ENCODE results near the gene CHPF2. TPM values are rescaled to one million over a fixed set of nuclear protein-coding genes. Genes with fewer than 3 reads are reported as not detected.

CHPF2 gene, protein sequence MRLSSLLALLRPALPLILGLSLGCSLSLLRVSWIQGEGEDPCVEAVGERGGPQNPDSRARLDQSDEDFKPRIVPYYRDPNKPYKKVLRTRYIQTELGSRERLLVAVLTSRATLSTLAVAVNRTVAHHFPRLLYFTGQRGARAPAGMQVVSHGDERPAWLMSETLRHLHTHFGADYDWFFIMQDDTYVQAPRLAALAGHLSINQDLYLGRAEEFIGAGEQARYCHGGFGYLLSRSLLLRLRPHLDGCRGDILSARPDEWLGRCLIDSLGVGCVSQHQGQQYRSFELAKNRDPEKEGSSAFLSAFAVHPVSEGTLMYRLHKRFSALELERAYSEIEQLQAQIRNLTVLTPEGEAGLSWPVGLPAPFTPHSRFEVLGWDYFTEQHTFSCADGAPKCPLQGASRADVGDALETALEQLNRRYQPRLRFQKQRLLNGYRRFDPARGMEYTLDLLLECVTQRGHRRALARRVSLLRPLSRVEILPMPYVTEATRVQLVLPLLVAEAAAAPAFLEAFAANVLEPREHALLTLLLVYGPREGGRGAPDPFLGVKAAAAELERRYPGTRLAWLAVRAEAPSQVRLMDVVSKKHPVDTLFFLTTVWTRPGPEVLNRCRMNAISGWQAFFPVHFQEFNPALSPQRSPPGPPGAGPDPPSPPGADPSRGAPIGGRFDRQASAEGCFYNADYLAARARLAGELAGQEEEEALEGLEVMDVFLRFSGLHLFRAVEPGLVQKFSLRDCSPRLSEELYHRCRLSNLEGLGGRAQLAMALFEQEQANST
- total RNA-seq: 10 to 100 TPM; 38.3 to 52.2 (median 41.5) TPM
- long read RNA-seq, donor 1, transcript CHPF2-201 (4 exons, 3,978 nt): major isoform, 43 of 67 reads
- long read RNA-seq, donor 1, partial matches to known transcripts: 15 of 67 reads
- long read RNA-seq, donor 1, other reads (novel, unspliced or antisense): 9 of 67 reads
- long read RNA-seq, donor 2, partial matches to known transcripts: 0 of 3 reads
- long read RNA-seq, donor 2, other reads (novel, unspliced or antisense): 1 of 3 reads

DNA sequence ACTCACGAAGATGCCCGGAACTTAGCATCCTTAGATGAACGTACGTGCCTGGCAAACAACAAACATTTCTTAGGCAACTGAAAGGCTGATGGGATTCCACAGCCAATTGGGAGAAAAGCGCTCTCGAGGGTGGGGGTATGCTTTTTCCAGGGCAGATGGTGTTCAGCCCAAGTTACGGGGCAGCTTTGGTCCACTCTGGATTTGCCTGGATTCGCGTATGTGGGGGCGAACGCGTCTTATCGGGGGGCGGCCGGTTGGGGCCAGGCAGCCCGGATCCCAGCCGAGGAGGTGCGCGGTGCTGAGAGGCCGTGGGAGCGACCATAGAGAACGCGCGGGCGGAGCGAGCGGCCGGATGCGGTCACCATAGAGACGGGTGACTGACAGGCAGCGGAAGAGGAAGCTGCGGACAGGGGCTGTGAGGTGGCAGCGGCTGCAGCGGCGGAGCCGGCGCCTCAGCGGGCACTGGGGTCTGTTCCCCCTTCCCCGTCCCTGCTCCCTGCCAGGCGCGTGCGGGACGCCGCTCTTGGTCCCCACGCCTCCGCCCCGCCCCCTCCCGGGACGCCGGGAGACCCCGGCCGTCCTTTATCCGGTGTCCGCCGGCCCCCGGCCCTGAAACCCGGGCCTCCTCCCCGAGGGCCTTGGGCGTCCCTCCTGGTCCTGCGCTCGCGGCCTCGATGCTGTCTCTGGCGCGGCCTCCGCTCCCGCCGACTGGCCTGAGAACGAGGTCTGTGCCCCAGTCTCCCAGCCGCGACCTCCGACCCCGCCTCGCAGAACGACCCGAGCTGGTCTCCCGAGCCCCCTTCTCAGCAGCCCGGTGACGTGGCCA lies at the start of gene CHPF2:
CHPF2 (plus strand) TSS at position 393 of the 826 bp plus-strand sequence. CDS start 1,529 bp downstream, outside the sequence.
- Histone ChIP-seq H3K9me3 (no peaks in the 10 kb centered on the region), H3K4me1 (ENCODE audit: low read depth) (peaks cover 32% of the 10 kb centered on the region), H3K4me3 (peak within 1 kb of the TSS; percentile 90), H3K36me3 (ENCODE audit: low read depth) (no peaks in the 10 kb centered on the region)
- intact Hi-C loops (cut with DNase I, micrococcal nuclease): no loop called here
- TF ChIP-seq, protein P1, sequence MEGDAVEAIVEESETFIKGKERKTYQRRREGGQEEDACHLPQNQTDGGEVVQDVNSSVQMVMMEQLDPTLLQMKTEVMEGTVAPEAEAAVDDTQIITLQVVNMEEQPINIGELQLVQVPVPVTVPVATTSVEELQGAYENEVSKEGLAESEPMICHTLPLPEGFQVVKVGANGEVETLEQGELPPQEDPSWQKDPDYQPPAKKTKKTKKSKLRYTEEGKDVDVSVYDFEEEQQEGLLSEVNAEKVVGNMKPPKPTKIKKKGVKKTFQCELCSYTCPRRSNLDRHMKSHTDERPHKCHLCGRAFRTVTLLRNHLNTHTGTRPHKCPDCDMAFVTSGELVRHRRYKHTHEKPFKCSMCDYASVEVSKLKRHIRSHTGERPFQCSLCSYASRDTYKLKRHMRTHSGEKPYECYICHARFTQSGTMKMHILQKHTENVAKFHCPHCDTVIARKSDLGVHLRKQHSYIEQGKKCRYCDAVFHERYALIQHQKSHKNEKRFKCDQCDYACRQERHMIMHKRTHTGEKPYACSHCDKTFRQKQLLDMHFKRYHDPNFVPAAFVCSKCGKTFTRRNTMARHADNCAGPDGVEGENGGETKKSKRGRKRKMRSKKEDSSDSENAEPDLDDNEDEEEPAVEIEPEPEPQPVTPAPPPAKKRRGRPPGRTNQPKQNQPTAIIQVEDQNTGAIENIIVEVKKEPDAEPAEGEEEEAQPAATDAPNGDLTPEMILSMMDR (IDR thresholded peaks at IDR 0.05): no peak
- ATAC-seq (peak; percentile 92), DNase-seq (peak; percentile 93 to 97 (median 95))

GRCh38 chr7:151185762-151186639 lies 46.3 kb upstream of the CHPF2 start:
- Histone ChIP-seq H3K4me3 (no peak overlapping the region), H3K36me3 (ENCODE audit: low read depth) (no peaks in the 10 kb centered on the region), H3K9me3 (no peaks in the 10 kb centered on the region), H3K4me1 (ENCODE audit: low read depth) (no peaks in the 10 kb centered on the region)
- TF ChIP-seq, protein P1 (IDR thresholded peaks at IDR 0.05): no peak
- DNase-seq: peak in 1 of 3 donors; percentile 8
- intact Hi-C loops (cut with DNase I, micrococcal nuclease): no loop called here
- no peak for ATAC-seq

DNA sequence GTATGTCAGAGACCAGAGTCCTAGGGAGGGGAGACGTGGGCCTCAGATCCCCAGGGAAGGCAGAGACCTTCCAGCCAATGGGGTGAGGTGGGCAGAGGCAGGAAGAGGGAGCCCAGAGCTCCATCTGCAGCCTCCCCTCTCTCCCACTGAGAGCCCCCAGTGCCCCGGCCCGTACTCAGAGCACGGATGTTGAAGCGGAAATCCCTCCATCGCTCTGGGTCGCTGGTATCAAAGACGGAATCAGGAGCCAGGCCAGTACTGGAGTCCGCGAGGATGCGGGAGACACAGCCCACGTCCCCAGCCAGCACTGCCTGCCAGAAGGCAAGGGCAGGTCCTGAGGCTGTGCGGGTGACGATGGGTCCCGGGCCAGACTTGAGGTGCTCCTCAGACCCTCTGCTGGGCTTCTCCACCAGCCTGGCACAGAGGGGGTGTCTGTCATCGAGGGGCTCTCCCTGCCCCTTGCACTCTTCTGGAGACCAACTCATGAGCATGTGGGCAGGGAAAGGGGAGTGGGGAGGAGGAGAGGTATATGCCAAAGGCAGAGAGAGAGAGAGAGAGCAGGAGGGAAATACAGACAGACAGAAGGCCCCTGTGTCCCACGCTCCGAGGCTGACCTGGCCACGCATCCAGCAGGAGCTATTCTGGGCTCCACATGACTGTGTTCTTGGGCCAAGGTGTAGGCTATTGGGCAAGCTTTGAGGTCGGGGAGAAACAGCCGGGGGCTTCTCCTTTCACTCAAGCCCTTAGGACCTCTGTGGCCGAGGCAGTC lies 45.5 kb upstream of the CHPF2 start, which contains the start of gene ASB10:
ASB10 (minus strand) TSS at position 611 of the 769 bp plus-strand sequence; CDS start at position 491, 120 bp downstream.
- intact Hi-C loops (cut with DNase I, micrococcal nuclease): no loop called here
- H3K4me1 ChIP-seq (ENCODE audit: low read depth): no peaks in the 10 kb centered on the region
- no peaks in the 10 kb centered on the region for H3K36me3 ChIP-seq (ENCODE audit: low read depth)
- TF ChIP-seq, protein P1 (IDR thresholded peaks at IDR 0.05): no peak
- no peaks in the 10 kb centered on the region for H3K9me3 ChIP-seq
- no peak within 1 kb of the TSS for H3K4me3 ChIP-seq
- ATAC-seq (no peak), DNase-seq (no peak)

DNA sequence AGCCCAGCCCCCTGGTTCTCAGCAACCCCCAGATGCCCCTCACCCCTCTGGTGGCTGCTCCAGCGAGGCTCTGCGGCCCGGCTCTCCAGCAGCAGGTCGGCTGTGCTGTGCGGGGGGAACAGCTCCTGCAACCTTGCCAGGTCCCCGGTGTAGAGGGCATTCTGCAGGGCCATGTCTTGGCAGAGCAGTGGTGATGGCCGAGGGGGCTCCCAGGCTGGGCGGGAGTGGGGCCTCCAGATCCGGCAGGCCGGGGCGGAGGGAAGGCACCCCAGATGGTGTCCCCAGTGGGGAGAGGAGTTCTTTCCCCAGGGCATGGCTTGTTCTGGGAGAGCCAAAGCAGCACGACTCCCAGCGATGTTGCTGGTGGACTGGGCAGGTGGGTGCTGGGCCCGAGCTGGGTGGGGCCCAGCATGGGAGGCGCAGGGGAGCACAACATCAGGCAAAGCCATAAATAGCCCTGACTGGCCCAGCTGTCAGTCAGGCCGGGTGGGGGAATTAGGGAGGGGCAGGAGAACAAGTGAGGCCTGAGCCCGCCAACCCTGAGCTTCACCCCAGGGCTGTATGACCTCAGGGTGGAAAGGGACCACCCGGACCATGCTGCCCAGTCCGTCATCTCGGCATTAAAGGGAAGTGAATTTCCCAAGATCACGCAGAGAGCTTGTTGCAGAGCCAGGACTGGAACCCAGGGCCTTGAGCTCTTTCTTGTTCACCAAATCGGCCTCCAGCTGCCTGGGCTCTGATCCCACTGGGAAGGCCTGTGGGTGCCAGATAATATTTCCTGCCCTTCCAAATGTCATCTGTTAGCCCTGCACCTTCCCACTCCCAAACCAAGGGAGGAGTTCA lies 44.7 kb upstream of the CHPF2 start:
- no peaks in the 10 kb centered on the region for H3K9me3 ChIP-seq
- no peaks in the 10 kb centered on the region for H3K36me3 ChIP-seq (ENCODE audit: low read depth)
- TF ChIP-seq, protein P1 (IDR thresholded peaks at IDR 0.05): no peak
- H3K4me3 ChIP-seq: no peak overlapping the region
- no peaks in the 10 kb centered on the region for H3K4me1 ChIP-seq (ENCODE audit: low read depth)
- intact Hi-C loops (cut with DNase I, micrococcal nuclease): no loop called here
- ATAC-seq: peak; percentile 8
- no peak for DNase-seq

Data from mucosa of descending colon (tissue), 3 donors.